Retinal pigment epithelial cell (primary cell): ENCODE results near the gene APBA2.

ENCODE experiments used
- DNase-seq: peaks from one replicate; pipeline ENCODE4 v3.0.0-alpha.2; 2010; ENCODE audit warnings: low read depth
- H3K4me3 ChIP-seq: 2 replicates; pipeline ENCODE4 v1.5.1; 2011; ENCODE audit warnings: mild to moderate bottlenecking, low read length, control low read depth, moderate library complexity
- CTCF ChIP-seq: conservative IDR thresholded peaks from 2 replicates; pipeline ENCODE4 v1.5.1; 2011; ENCODE audit warnings: low read depth, low read length, control low read depth, inconsistent platforms

The APBA2 gene

DNA sequence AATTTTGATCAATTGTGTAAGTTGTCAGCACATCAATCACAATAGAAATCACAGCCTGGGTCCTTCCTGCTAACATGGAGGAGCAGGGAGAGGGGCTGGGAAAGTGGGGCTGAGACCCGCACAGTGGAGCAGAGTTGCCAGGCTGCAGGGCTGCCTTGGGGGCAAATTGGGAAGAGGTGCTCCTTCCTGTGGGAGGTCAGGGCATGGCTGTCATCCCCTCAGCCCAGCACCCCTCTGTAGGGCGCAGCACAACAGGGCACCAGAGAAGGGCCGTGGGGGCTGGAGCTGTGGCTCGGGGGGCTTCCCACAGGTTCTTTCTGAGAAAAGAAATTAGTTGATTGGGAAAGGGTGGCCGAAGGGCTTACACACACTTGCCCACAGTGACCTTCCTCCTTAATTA lies 257.5 kb downstream of the APBA2 start:
- TF ChIP-seq CTCF, result no peak
- H3K4me3 ChIP-seq, result no peak overlapping the region
- DNase-seq, result no peak

DNA sequence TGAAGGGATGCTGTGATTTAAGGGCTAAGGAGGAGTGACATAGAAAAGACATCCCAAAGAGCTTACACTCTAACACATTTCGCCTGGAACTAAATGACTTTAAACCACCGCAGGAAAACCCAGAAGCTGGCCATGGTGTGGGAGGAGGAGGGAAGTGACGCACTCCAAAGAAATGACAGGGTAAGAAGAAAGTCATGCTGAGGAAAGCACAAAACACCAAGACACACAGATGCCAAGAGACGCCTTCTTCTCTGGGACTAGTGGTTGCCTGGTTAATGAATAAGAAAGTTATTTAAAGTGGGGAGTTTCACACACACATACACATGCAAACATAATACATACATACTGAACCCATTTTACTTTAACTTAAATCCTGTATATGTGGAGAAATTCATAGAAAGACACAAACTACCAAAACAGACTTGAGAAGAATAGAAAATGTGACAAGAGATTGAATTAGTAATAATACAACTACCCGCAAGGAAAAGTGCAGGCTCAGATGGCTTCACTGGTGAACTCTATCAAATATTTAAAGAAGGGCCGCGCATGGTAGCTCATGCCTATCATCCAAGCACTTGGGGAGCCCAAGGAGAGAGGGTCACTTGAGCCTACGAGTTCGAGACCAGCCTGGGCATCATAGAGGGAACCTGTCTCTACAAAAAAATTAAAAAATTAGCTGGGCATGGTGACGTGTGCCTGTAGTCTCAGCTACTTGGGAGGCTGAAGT lies 258.3 kb downstream of the APBA2 start:
- no peak overlapping the region for H3K4me3 ChIP-seq
- no peak for DNase-seq
- TF ChIP-seq CTCF, result no peak

- no peak for DNase-seq
- no peak overlapping the region for H3K4me3 ChIP-seq
- no peak for TF ChIP-seq CTCF
Measured at GRCh38 chr15:29149738-29150075, 263.9 kb downstream of the APBA2 start.

DNA sequence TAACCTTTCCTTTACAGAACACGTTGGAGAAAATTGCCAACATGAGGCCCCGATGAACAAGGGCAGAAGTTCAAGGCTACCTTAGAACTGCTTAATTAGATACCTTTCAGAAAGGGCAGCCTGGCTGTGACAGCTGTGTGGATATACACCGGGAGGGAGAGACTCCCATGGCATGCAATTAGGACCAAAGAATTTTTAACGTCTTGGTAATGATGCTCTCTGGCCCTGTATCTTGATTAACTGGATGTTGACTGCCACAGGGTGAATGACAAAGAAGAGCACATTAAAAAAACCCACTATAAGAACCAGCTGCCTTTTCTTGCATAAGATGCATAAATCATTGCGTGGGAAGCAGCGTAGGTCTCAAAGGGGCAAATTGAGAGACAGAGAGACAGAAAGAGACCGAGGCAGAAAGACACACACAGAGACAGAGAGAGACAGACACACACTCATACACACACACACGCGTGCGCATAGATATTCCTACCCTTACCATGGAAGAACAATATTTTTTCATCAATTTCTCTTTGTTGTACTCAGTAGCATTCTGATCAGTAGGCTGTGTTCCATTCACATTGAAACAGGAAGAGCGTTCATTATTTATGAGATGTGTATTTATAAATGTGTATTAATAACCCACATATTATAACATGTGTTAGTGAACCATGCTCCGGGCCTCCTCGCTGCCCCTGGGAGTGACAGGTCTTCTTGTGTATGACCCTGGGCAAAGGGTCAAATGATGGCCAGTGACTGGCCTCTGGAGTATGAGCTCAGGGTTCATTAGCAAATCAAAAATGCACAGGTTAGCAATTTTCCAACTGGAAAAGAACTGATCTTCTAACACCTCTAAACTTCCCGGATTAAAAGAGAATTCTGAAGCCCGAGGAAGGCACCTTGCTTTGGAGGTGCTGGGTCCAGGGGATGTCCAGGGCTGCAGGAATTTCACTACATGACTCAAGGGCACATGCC lies 265.0 kb downstream of the APBA2 start:
- no peak for TF ChIP-seq CTCF
- no peak for DNase-seq
- no peak overlapping the region for H3K4me3 ChIP-seq

- no peak overlapping the region for H3K4me3 ChIP-seq
- no peak for TF ChIP-seq CTCF
- DNase-seq, result no peak
Measured at GRCh38 chr15:29151484-29151857, 265.7 kb downstream of the APBA2 start.

- DNase-seq, result no peak
- TF ChIP-seq CTCF, result no peak
- H3K4me3 ChIP-seq, result no peak overlapping the region
Measured at GRCh38 chr15:29156521-29156920, 270.7 kb downstream of the APBA2 start.
